ENCODE measurements around the gene IQUB.
"Not testable (repeated sequence)": the region's sequence is repeated elsewhere in the genome, so short reads cannot be mapped to it uniquely, and the experiment has no call there.

GRCh38 chr7:123552134-123552533, 17.7 kb upstream of the IQUB start:
- TF ChIP-seq, protein P1, sequence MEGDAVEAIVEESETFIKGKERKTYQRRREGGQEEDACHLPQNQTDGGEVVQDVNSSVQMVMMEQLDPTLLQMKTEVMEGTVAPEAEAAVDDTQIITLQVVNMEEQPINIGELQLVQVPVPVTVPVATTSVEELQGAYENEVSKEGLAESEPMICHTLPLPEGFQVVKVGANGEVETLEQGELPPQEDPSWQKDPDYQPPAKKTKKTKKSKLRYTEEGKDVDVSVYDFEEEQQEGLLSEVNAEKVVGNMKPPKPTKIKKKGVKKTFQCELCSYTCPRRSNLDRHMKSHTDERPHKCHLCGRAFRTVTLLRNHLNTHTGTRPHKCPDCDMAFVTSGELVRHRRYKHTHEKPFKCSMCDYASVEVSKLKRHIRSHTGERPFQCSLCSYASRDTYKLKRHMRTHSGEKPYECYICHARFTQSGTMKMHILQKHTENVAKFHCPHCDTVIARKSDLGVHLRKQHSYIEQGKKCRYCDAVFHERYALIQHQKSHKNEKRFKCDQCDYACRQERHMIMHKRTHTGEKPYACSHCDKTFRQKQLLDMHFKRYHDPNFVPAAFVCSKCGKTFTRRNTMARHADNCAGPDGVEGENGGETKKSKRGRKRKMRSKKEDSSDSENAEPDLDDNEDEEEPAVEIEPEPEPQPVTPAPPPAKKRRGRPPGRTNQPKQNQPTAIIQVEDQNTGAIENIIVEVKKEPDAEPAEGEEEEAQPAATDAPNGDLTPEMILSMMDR (IDR thresholded peaks at IDR 0.05; ENCODE audit: poor library complexity, severe bottlenecking), result not testable (repeated sequence)
- not testable (repeated sequence) for TF ChIP-seq POLR2AphosphoS5 (IDR thresholded peaks at IDR 0.05); RAD21 (conservative IDR thresholded peaks at IDR 0.05)
